ENCODE data around the gene OR5K4.

OR5K4 gene, protein sequence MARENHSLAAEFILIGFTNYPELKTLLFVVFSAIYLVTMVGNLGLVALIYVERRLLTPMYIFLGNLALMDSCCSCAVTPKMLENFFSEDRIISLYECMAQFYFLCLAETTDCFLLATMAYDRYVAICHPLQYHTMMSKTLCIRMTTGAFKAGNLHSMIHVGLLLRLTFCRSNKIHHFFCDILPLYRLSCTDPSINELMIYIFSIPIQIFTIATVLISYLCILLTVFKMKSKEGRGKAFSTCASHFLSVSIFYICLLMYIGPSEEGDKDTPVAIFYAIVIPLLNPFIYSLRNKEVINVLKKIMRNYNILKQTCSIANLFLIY

DNA sequence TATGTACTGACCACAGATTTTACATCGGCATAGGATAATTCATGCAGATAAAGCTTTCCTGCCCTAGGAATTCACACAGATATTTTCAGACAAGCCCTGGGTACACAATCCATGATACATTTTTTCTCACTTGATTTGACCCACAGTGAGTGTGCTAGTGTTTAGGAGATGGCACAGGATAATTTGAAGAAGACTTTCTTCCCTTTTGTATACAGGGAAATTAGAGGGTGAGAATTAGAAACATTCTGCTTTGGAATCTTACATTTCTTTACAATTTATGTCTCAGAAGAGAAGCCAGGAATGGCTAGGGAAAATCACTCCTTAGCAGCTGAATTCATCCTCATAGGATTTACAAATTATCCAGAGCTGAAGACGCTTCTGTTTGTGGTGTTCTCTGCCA is at the start of gene OR5K4:
Gene OR5K4, plus strand, starts transcription at position 301 of the 400 bp plus-strand sequence. Its CDS starts 0 bp downstream, at position 301.
- no peak for DNase-seq

DNA sequence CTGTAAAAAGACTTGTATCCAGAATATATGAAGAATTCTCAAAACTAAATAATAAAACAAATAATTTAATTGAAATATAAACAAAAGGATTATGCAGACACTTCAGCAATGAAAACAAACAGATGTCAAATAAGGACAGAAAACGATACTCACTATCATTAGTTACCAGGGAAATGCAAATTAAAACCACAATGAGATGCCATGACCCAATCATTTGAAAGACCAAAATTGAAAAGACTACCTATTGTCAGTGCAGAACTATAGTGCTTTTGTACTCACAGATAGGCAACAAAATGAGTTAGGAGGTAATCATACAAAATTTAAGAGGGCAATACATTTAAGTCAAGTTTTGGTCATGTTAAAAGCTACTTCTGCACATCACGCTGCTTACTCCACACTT is 31.6 kb upstream of the OR5K4 start:
- no peak for DNase-seq

DNA sequence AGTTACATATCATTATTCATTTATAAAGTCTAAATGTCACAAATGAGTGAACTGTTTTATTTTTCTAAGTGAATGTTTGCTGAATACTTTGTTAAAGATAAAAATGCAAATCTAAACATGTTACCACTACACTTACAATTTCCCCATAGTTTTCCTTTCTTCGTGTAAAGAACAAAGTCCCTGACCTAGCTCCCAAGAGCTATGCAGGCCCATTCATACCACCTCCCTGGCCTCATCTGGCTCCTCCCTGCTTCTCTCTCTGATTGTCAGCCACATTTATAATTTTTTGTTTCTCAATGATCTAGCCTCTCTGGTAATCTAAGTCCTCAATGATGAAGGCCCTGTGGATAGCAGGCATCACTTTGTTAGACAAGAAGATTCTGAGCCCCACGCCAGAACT is 31.0 kb upstream of the OR5K4 start:
- no peak for DNase-seq

DNA sequence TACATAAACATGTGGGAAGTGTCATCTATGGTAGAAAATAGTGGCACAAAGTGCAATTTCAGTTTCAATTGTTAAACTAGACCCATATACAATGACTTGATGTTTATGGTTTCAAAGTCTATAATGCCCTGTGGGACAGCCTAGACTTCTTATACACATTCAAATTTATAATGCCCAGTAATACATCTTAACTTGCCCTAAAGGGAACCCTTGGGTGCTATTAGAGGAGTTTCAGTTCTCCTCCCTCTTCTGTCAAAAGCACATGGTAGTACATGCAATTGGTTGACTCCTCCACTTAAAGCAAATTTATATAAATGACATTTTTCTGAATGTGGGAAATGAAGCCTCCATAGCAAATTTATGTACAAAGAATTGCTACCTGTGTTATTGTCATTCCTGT is 30.2 kb upstream of the OR5K4 start:
- DNase-seq, result no peak

DNA sequence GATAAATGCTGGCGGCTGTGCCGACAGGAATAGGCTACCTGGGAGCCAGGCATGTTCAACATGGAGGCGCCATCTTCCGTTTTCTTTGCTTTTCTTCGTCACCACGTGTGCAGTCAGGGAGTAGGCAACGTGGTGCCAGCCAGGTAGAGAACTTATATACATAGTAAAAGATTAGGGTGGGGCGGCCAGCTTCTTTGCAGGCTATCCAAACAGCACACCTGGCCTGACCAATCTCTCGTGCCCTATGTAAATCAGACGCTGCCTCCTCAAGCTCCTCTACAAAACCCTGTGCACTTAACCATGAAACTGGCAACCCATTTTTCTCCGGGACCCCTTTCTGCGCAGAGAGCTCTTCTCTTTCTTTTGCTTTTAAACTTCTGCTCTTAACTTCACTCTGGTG is 28.6 kb upstream of the OR5K4 start:
- no peak for DNase-seq

DNA sequence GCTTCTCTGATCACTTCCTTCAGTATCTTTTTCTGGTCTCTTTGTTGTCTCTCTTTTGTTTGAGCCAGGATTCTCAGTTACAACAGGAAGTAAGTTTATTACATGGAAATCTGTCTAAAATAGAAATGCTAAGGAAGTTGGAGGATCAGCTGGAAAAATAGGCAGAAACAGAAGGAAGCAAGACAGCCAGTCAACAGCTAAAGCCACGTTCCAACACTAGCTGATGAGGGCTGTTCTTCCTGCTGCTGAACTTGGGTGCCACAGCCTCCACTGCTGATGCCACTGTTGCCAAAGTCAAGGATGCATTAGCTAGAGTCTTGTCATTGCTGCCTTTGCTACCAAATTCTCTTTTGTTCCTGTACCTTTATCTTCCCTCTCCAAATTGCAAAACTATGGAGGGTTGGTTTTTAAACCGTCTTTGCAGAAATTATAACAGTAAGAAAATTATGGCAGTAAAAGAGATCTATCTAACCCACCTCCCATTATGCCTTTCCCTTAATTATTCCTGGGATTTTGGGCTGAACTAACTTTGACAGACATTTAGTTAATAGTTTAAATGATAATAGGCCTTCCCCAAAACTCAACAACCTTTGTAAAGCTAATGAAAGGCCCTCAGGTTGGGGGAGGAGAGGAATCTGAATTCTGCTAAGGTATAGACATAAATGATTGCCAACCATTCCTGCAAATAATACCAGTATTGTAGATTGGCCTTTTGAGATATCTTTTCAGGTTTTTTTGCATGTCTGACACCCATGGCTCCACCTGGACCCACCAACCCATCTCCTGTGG is 27.4 kb upstream of the OR5K4 start:
- DNase-seq, result no peak

DNA sequence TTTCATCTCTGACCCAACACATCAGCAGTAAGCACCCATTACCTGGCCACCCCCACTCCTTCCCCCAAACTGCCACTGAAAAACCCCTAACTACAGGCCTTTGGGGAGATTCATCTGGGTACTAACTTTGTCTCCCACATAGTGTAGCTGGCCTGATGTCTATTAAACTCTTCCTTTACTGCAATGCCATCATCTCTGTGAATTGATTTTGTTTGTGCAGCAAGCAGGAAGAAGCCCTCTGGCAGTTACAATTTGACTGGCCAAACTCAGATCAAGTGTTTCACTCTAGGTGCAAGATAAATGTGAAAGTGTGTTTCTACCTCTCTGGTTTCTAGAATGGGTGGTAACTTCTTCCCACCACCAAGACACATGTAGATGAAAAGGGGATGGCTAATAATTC is 26.7 kb upstream of the OR5K4 start:
- DNase-seq, result no peak

DNA sequence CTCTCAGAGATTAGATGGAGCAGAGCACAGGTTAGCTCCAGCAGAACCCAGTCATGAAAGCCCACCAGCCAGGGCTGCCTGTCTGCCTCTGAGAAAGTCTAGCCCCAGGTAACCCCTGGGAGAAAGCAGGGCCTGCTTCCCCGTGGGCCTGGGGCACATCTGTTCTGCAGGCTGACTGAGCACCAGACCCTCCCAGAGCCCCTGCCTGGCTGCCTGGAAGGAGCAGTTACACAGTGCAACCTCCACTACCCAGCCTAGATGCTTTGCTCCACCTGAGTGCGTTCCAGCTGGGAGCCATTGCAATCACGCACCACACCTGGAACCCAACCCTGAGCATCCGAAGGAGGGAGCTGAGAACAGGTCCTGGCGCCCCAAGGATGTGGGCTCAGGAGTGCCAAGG is 24.7 kb upstream of the OR5K4 start:
- no peak for DNase-seq

DNA sequence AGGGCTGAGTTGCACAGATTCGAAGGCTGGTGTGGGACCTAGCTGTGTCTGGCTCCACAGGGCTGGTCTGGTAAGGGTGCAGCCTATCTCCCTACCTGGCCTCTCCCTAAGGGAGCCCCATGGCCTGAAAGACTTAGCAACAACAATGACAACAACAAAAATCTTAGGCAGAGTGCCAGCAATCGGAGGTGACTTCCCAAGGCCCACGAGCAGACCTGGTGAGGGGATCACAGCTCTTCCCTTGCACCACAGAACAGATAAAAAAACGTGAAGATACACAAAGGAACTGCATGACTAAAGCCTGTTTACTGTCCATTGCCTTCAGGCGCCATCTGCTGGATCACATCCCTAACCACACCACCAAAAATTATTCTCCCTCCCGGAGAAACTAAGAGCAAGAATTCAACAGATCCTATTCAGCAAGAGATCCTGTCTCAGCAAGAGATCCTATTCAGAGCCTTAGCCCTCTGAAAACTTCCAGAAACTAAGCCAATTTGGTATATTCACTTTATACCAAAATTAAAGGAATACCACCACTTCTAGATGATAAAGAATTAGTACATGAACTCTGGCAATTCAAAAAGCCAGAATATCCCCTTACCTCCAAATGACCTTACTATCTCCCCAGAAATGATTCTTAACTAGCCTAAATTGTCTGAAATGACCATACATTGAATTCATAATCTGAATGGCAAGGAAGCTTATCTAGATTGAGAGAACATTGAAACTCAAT is 24.1 kb upstream of the OR5K4 start:
- peak; percentile 34 for DNase-seq

DNA sequence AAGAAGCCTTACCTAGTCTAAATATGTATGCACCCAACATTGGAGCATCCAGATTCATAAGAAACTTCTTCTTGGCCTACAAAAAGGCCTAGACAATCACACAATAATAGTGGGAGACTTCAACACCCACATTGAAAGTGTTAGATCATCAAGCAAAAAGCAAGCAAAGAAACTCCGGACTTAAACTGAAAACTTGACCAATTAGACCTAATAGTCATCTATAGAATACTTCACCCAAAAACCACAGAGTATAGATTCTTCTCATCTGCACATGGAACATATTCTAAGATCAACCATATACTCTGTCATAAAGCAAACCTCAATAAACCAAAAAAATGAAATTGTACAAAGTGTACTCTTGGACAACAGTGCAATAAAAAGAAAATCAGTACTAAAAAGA is 22.3 kb upstream of the OR5K4 start:
- DNase-seq, result no peak

DNA sequence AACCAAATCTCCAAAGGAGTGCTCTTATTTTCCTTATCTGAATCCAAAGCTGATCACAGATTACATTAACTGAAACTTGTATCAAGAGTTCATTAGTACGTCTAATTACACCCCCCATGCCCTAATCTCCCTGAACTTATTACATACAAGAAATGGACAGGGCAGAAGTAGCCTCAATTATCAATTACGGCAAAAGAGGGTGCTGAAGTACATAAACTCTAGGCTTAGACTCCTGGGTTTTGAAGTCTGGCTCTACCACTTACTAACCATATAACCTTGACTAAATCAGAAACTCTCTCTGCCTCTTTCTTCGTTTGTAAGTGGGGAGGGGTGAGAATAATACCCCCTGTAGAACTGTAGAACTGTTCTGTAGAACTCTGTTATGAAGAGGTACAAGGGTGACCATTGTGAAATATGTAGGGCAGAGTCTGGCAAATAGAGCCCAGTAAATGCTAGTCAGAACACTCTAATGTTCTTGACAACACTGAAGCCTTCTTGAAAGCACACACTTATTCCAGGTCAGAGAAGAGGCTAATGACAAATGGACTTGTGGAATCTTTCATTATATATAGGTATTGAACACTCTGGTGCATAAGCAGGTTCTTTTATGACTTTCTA is 19.6 kb upstream of the OR5K4 start:
- DNase-seq, result no peak

DNA sequence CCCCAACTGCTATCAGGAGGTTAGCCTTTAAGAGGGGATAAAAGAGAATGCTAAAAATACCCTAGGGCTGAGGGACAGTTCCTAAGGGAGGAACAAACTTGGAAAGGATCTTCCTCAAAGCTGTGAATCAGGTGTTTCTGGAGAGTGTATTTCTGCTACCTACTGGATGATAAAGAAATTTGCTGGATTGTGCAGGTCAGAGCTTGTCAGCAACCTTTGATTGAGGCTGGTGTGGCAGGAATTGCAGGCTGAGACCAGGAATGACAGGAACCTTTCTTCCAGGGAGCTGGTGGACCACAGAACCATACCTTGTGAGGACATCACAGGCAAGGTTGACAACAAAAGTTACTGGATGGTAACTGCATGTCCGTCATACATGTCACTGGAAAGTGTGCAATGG is 14.6 kb upstream of the OR5K4 start:
- DNase-seq, result no peak

DNA sequence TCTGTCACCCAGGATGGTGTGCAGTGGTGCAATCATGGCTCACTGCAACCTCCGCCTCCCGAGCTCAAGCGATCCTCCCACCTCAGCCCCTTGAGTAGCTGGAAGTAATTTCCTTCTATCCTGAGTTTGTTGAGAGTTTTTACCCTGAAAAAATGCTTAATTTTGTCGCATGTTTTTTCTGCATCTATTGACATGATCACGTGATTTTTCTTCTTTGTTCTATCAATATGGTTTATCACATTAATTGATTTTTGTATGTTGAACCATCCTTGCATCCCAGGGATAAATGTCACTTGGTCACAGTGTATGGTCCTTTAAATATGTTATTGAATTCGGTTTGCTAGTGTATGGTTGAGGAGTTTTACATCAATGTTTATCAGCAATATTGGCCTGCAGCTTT is 11.9 kb upstream of the OR5K4 start:
- no peak for DNase-seq

DNA sequence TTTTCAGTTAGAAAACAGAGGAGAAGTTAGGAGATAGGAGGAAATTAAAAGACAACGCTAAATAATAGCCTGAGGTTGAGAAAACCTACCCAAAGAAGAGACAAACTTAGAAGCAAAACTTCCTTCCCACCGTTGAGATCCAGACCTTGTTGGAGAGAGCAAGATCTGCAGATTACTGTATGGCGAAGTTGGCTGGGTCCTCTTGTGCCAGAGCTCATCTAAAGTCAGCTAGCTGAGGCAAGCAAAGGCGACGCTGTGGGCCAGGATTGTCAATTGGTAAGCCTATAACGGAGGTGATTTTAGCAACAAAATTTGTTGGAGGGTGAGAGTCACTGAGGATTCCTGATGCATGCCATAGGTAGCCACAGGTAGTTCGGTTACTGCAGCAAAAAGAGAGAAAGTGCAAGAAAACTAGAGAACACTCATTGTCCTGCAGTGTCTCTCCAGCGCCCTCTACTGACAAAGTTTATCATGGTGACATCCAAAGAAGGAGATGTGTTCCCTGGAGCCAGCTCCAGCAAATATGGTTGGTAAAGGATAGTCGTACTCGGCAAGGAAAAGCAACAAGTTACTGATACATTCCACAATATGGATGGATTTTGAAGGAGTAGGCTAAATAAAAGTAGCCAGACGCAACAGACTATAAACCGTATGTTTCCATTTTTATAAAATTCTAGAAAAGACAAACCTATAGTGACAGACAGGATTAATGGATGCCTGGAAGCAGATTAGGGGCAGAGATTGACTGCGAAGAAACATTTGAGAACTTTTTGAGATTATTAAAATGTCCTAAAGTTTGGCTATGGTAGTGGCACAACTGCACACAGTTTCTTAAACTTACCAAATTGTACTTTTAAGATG is 9.8 kb upstream of the OR5K4 start:
- DNase-seq, result peak; percentile 9

DNA sequence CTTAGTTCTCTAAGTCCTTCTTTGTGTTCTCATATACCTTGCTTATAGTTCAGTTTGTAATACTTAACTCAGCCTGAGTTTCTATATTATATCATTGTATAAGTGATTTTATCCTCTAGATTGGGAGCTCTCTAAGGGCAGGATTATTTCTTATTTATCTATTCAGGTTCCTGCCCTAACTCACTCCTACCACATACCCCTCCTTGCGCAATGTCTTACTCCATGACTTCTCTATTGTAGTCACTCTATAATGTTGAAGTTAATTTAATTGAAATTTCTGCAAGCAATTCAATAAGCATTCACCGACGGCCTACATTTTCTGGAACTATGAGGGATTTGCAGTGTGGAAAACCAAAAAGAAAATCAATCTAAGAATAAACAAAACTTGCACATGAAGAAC is 3.6 kb upstream of the OR5K4 start:
- no peak for DNase-seq

DNA sequence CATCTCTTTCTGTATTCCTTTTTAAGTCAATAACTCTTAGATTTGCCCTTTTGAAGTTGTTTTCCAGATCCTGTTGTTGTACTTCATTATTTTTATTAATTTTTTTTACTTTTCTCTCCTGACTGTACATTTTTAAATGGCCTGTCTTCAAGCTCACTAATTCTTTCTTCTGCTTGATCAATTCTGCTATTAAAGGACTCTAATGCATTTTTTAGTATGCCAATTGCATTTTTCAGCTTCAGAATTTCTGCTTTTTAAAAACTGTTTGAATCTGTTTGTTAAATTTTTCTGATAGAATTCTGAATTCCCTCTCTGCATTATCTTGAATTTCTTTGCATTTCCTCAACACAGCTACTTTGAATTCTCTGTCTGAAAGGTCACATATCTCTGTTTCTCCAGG is 5.6 kb downstream of the OR5K4 start:
- DNase-seq, result no peak

DNA sequence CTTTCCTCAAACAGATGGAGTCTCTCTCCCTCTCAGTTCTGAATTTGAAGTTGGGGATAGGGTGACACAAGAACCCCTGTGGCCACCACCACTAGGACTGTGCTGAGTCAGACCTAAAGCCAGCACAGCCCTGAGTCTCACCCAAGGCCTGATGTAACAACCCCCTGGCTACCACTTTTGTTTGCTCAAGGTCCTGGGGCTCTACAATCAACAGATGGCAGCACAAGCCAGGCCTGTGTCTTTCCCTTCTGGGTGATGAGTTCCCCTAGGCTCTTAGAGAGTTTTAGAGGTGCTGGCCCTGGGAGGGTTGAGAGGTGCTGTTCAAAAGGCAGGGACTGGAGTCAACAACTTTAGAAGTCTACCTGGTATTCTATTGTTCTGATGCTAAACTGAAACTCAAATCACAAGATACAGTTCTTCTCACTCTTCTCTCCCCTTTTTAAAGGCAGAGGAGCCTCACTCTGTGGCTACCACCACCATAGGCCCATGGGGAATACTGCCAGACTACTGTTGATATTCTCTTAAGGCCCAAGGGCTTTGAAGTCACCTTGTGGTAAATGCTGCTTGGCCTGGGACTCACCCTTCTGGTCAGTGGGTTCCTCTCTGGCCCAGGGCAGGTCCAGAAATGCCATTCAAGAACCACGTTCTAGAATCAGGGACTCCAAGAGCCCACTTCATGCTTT is 6.5 kb downstream of the OR5K4 start:
- no peak for DNase-seq

DNA sequence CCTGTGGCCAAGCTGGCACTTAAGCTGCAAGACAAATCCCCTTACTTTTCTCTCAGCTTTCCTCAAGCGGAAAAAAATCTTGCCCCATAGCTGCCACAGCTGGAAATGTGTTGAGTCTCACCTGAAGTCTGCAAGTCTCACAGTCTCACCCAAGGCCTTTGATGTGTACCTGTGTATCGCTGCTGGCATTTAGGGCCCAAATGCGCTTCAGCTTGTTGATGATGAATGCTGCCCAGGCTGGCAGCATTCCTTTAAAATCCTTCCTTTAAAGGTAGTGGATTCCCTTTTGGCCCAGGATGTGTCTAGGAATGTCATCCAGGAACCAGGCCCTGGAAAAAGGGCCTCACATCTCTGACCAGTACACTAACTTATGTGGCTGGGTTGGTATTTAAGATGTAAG is 7.0 kb downstream of the OR5K4 start:
- DNase-seq, result no peak

DNA sequence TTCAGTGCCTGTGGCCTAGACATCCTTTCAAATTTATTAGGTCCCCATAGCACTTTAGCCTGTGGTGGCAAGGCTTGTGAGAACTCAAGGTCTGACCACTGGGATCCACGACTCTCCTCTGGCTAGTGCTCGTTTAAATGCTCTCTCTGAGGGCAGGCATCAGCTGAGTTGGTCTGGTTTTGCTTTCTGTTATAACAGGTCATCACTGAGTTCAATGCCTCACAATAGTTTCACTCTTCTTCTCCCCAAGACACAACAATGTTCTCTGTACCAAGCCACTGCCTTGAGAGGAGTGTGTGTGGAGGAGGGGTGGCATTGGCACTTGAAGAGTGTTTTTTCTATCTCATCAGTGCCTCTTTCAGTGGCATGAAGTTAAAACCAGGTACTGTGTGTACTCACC is 7.6 kb downstream of the OR5K4 start:
- DNase-seq, result no peak

DNA sequence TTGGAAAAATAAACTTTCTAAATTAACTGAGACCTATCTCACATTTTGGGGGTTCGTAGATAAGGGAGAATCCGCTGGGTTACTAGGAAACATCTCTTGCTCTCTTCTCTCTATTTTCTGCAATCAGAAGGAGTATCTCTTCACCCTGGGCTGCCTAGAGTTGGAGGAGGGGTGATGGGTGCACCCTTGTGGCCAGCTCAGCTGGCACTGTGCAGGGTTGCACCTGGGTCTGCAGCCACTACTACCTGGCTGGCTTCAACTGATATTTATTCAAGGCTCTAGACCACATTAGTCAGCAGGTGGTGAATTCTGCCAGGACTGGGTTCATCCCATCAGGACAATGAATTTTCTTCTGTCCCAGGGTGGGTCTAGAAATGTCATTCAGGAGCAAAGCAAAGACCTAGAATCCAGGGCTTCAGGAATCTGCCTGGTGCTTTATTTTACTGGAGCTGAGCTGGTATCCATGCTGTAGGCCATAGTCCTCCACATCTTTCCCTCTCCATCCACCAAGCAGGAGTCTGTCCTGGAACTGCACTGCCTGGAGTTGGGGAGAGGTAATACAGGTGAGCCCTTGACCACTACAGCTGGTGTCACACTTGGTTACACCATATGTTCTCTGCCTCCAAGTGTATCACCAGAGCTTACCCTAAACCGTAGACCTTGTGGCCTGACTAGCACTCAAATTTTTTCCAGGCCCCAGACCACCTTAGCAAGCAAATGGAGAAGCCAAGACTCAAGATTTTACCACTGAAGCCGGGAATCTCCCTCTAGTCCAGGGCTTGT is 14.0 kb downstream of the OR5K4 start:
- no peak for DNase-seq

DNA sequence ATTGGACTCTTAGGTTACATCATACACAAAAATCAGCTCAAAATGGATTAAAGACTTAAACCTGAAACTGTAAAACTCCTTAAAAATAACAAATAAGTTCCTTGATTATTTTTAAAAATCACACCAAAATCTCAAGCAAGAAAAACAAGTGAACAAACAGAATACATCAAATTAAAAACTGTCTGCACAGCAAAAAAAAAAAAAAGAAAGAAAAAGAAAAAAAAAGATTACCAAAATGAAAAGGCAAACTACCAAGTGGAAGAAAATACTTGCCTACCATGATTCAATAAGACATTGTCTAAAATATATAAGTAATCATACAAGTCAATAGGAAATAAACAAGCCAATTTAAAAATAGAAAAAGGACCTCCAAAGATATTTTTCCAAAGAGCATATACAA is 17.5 kb downstream of the OR5K4 start:
- no peak for DNase-seq
